Trophoblast cell (in vitro differentiated cells and primary cell): ENCODE results near the gene FGGY.
"Not testable (repeated sequence)": the region's sequence is repeated elsewhere in the genome, so short reads cannot be mapped to it uniquely, and the experiment has no call there.

ENCODE experiments used
- DNase-seq, 2 donors: peaks; one replicate each; pipeline ENCODE4 v3.0.0-alpha.2; 2016
- H2AFZ ChIP-seq: 2 replicates; pipeline ENCODE4 v1.6.1; 2013; ENCODE audit warnings: low read length, moderate library complexity, mild to moderate bottlenecking; ENCODE audit not compliant: insufficient read depth, poor library complexity
- H2AK5ac ChIP-seq: 2 replicates; pipeline ENCODE4 v1.6.1; 2013; ENCODE audit warnings: mild to moderate bottlenecking, low read length
- H2BK120ac ChIP-seq: 2 replicates; pipeline ENCODE4 v1.6.1; 2013; ENCODE audit warnings: low read length, mild to moderate bottlenecking, moderate library complexity; ENCODE audit not compliant: insufficient read depth, poor library complexity
- H2BK12ac ChIP-seq: 2 replicates; pipeline ENCODE4 v1.6.1; 2013; ENCODE audit warnings: mild to moderate bottlenecking, low read length, moderate library complexity
- H2BK5ac ChIP-seq: 2 replicates; pipeline ENCODE4 v1.6.1; 2013; ENCODE audit warnings: low read length, low read depth, moderate library complexity, mild to moderate bottlenecking; ENCODE audit not compliant: poor library complexity
- H3K14ac ChIP-seq: 2 replicates; pipeline ENCODE4 v1.6.1; 2013; ENCODE audit warnings: mild to moderate bottlenecking, low read length
- H3K18ac ChIP-seq: 2 replicates; pipeline ENCODE4 v1.6.1; 2013; ENCODE audit warnings: mild to moderate bottlenecking, low read length
- H3K23ac ChIP-seq: 2 replicates; pipeline ENCODE4 v1.6.1; 2013; ENCODE audit warnings: low read length
- H3K27ac ChIP-seq: 2 replicates; pipeline ENCODE4 v1.5.1; 2013; ENCODE audit warnings: low read depth, mild to moderate bottlenecking, inconsistent platforms, low read length, moderate library complexity
- H3K27me3 ChIP-seq: 2 replicates; pipeline ENCODE4 v1.6.1; 2013; ENCODE audit warnings: inconsistent platforms, mild to moderate bottlenecking, low read length, moderate library complexity; ENCODE audit not compliant: insufficient read depth
- H3K36me3 ChIP-seq, 2 experiments: 1 replicate in 1 of 2; 2 replicates in 1 of 2; pipeline ENCODE4 v1.6.1; 2013; ENCODE audit warnings: low read length in 2 of 2, mild to moderate bottlenecking in 2 of 2, moderate library complexity in 1 of 2; ENCODE audit not compliant: insufficient read depth in 2 of 2, control insufficient read depth in 1 of 2
- H3K4ac ChIP-seq: 2 replicates; pipeline ENCODE4 v1.6.1; 2013; ENCODE audit warnings: low read depth, mild to moderate bottlenecking, low read length, moderate library complexity
- H3K4me1 ChIP-seq, 2 experiments: 1 replicate in 1 of 2; 2 replicates in 1 of 2; pipeline ENCODE4 v1.6.1; 2013; ENCODE audit warnings: low read length in 2 of 2, mild to moderate bottlenecking in 2 of 2, moderate library complexity in 1 of 2; ENCODE audit not compliant: insufficient read depth in 2 of 2, control insufficient read depth in 1 of 2
- H3K4me2 ChIP-seq: 2 replicates; pipeline ENCODE4 v1.6.1; 2013; ENCODE audit warnings: inconsistent platforms, mild to moderate bottlenecking, low read length, moderate library complexity
- H3K4me3 ChIP-seq: 2 replicates; pipeline ENCODE4 v1.5.1; 2013; ENCODE audit warnings: mild to moderate bottlenecking, low read depth, low read length, inconsistent platforms
- H3K79me1 ChIP-seq: one replicate; pipeline ENCODE4 v1.6.1; 2013; ENCODE audit warnings: low read length
- H3K79me2 ChIP-seq: 2 replicates; pipeline ENCODE4 v1.6.1; 2013; ENCODE audit warnings: low read length, mild to moderate bottlenecking; ENCODE audit not compliant: control insufficient read depth, insufficient read depth, poor library complexity
- H3K9ac ChIP-seq: 2 replicates; pipeline ENCODE4 v1.6.1; 2013; ENCODE audit warnings: mild to moderate bottlenecking, low read length
- H3K9me3 ChIP-seq: 2 replicates; pipeline ENCODE4 v1.6.1; 2013; ENCODE audit warnings: low read depth, mild to moderate bottlenecking, control low read depth, inconsistent platforms, low read length; ENCODE audit not compliant: insufficient read depth
- H4K12ac ChIP-seq: 2 replicates; pipeline ENCODE4 v1.6.1; 2013; ENCODE audit warnings: low read depth, mild to moderate bottlenecking, low read length, moderate library complexity
- H4K8ac ChIP-seq: 2 replicates; pipeline ENCODE4 v1.6.1; 2013; ENCODE audit warnings: low read depth, mild to moderate bottlenecking, low read length, moderate library complexity
- H4K91ac ChIP-seq: one replicate; pipeline ENCODE4 v1.6.1; 2013; ENCODE audit warnings: low read depth, mild to moderate bottlenecking, low read length, moderate library complexity
- WGBS: extraction: QIAGEN DNeasy Blood & Tissue Kit; methylation state at CpG from one replicate; pipeline ENCODE4 v1.1.7; 2013; ENCODE audit warnings: missing lambda C conversion rate; ENCODE audit not compliant: insufficient read length, insufficient coverage; ENCODE audit errors: extremely low coverage; 5-methylcytosine and 5-hydroxymethylcytosine counted together

The FGGY gene

DNA sequence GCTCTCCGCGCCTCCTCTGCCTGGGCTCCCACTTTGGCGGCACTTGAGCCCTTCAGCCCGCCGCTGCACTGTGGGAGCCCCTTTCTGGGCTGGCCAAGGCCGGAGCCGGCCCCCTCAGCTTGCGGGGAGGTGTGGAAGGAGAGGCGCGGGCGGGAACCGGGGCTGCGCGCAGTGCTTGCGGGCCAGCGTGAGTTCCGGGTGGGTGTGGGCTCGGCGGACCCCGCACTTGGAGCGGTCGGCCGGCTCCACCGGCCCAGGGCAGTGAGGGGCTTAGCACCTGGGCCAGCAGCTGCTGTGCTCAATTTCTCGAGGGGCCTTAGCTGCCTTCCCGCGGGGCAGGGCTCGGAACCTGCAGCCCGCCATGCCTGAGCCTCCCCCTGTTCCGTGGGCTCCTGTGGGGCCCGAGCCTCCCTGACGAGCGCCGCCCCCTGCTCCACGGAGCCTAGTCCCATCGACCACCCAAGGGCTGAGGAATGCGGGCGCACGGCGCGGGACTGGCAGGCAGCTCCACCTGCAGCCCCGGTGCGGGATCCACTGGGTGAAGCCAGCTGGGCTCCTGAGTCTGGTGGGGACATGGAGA, 175.2 kb downstream of the FGGY start:
- H2AFZ ChIP-seq, H3K79me2 ChIP-seq, H3K4ac ChIP-seq, H2BK120ac ChIP-seq, DNase-seq, H4K12ac ChIP-seq, H2BK12ac ChIP-seq, H3K18ac ChIP-seq, H3K4me3 ChIP-seq, H3K23ac ChIP-seq, H3K14ac ChIP-seq, H3K27me3 ChIP-seq, H3K79me1 ChIP-seq, H3K9ac ChIP-seq, H3K9me3 ChIP-seq, H2AK5ac ChIP-seq, H3K4me2 ChIP-seq, H3K4me1 ChIP-seq, H4K91ac ChIP-seq, H3K27ac ChIP-seq, H4K8ac ChIP-seq, H3K36me3 ChIP-seq, H2BK5ac ChIP-seq: not testable (repeated sequence)
- WGBS = no CpG with 5 or more reads among the region's 43 CpGs

- H3K9ac ChIP-seq = no peak overlapping the region
- no peak overlapping the region for H2AK5ac ChIP-seq
- no peak overlapping the region for H4K12ac ChIP-seq
- H3K4me3 ChIP-seq = no peak overlapping the region
- H3K4me2 ChIP-seq = no peak overlapping the region
- no peak overlapping the region for H4K91ac ChIP-seq
- no peaks in the 10 kb centered on the region for H3K79me1 ChIP-seq
- no peak overlapping the region for H4K8ac ChIP-seq
- no peak overlapping the region for H3K23ac ChIP-seq
- no peaks in the 10 kb centered on the region for H3K79me2 ChIP-seq
- no peaks in the 10 kb centered on the region for H3K36me3 ChIP-seq
- H3K4me1 ChIP-seq = no peaks in the 10 kb centered on the region
- H2BK12ac ChIP-seq = no peak overlapping the region
- no peak overlapping the region for H3K18ac ChIP-seq
- no peak overlapping the region for H3K27ac ChIP-seq
- H2AFZ ChIP-seq = no peak overlapping the region
- H3K4ac ChIP-seq = no peak overlapping the region
- H2BK5ac ChIP-seq = no peak overlapping the region
- no CpG with 5 or more reads among the region's 3 CpGs for WGBS
- H3K14ac ChIP-seq = no peak overlapping the region
- no peak overlapping the region for H2BK120ac ChIP-seq
- DNase-seq = no peak
- no peaks in the 10 kb centered on the region for H3K27me3 ChIP-seq
- no peaks in the 10 kb centered on the region for H3K9me3 ChIP-seq
Measured at GRCh38 chr1:59473831-59474230, 176.9 kb downstream of the FGGY start.

DNA sequence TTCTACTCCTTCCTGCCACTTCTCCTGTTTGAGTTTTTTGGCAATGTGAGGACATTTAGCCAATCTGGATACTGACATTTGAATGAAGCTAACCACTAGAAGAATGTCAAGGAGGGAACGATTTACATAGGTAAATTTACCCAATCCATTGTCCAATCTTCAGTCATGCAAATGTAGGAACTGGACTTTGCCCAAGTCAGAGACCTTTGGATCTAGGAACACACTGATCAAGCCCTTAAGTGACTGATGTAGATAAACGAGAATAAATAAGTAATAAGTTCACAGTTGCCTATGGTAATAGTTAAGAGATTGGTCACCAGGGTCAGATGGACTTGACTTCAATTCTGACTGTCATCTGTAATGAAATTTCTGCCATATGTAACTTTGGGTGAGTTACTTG, 177.6 kb downstream of the FGGY start:
- no peak overlapping the region for H3K27ac ChIP-seq
- no peak overlapping the region for H3K4me2 ChIP-seq
- no peaks in the 10 kb centered on the region for H3K36me3 ChIP-seq
- H3K14ac ChIP-seq = no peak overlapping the region
- H2AK5ac ChIP-seq = no peak overlapping the region
- no peak overlapping the region for H3K4ac ChIP-seq
- H2BK5ac ChIP-seq = no peak overlapping the region
- H3K9ac ChIP-seq = no peak overlapping the region
- no peaks in the 10 kb centered on the region for H3K27me3 ChIP-seq
- H3K79me2 ChIP-seq = no peaks in the 10 kb centered on the region
- H3K4me3 ChIP-seq = no peak overlapping the region
- H4K91ac ChIP-seq = no peak overlapping the region
- H2AFZ ChIP-seq = no peak overlapping the region
- H3K79me1 ChIP-seq = no peaks in the 10 kb centered on the region
- no peak overlapping the region for H4K8ac ChIP-seq
- H2BK12ac ChIP-seq = no peak overlapping the region
- no peaks in the 10 kb centered on the region for H3K9me3 ChIP-seq
- DNase-seq = no peak
- H4K12ac ChIP-seq = no peak overlapping the region
- H3K4me1 ChIP-seq = no peaks in the 10 kb centered on the region
- H3K23ac ChIP-seq = no peak overlapping the region
- no peak overlapping the region for H2BK120ac ChIP-seq
- H3K18ac ChIP-seq = no peak overlapping the region
- no CpG with 5 or more reads among the region's 2 CpGs for WGBS

DNA sequence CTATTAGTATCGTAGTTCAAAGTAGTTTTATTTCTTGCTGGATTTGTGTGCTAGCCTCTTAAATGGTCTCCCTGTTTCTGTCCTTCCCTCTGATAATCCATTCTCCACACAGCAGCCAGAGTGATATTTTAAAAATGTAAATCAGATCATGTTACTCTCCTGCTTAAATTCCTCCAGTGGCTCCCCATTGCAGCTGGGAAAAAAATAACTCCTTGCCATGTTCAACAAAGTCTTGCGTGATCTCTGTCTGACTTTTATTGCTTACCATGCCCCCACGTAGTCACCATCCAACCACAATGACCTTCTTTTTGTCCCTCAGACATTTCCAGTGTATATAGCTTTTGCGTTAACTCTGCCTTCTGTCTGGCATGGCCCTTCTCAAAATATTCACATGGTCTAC, 178.8 kb downstream of the FGGY start:
- no peaks in the 10 kb centered on the region for H3K27me3 ChIP-seq
- H3K9ac ChIP-seq = no peak overlapping the region
- no peaks in the 10 kb centered on the region for H3K36me3 ChIP-seq
- no peak overlapping the region for H3K4ac ChIP-seq
- no peak overlapping the region for H3K18ac ChIP-seq
- H2BK5ac ChIP-seq = no peak overlapping the region
- no peak overlapping the region for H2BK120ac ChIP-seq
- H3K9me3 ChIP-seq = no peaks in the 10 kb centered on the region
- H3K27ac ChIP-seq = no peak overlapping the region
- H2AK5ac ChIP-seq = no peak overlapping the region
- H3K4me3 ChIP-seq = no peak overlapping the region
- no peaks in the 10 kb centered on the region for H3K79me2 ChIP-seq
- WGBS = no CpG with 5 or more reads among the region's 4 CpGs
- no peaks in the 10 kb centered on the region for H3K4me1 ChIP-seq
- H2BK12ac ChIP-seq = no peak overlapping the region
- no peak overlapping the region for H4K91ac ChIP-seq
- no peak overlapping the region for H3K4me2 ChIP-seq
- H4K8ac ChIP-seq = no peak overlapping the region
- no peak overlapping the region for H2AFZ ChIP-seq
- no peaks in the 10 kb centered on the region for H3K79me1 ChIP-seq
- no peak overlapping the region for H4K12ac ChIP-seq
- H3K23ac ChIP-seq = no peak overlapping the region
- no peak overlapping the region for H3K14ac ChIP-seq
- DNase-seq = no peak
